ENCODE results near the gene GGT6.

GGT6 gene

DNA sequence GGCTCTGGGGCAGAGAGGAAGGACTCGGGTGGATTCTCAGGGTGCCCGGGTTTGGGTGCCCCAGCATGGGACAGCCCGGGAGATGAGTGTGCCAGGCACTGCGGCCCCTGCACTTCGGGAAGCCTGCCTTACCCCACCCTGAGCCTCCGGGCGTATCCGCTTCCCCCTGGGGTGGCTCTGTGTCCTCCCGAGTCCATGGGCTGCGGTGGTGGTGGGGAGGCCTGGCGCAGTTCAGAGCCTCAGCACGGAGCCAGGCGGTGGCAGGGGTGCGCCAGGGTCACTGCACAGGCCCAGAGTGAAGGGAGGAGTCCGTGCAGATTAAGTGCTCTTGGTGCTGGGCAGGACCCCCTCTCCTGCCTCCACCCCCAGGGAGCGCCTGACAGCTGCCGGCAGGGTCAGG, 25.9 kb downstream of the GGT6 start:
- Histone ChIP-seq H3K4me1 (ENCODE audit: control insufficient read depth, insufficient read depth, low read length) (peaks cover 18% of the 10 kb centered on the region), H3K27me3 (ENCODE audit: control insufficient read depth, insufficient read depth, low read length, poor library complexity, severe bottlenecking) (peaks cover 7% of the 10 kb centered on the region), H3K27ac (ENCODE audit: insufficient read depth, low read depth, low read length, poor library complexity, severe bottlenecking) (no peak overlapping the region), H3K4me3 (ENCODE audit: insufficient read depth, low read depth, low read length) (no peak overlapping the region), H3K36me3 (ENCODE audit: control insufficient read depth, insufficient read depth, low read length) (peaks cover 4% of the 10 kb centered on the region), H3K9me3 (ENCODE audit: control insufficient read depth, low read length) (no peaks in the 10 kb centered on the region)
- WGBS, 2 experiments: 82 to 88% methylated on average over 16 to 17 of the region's 17 CpGs

DNA sequence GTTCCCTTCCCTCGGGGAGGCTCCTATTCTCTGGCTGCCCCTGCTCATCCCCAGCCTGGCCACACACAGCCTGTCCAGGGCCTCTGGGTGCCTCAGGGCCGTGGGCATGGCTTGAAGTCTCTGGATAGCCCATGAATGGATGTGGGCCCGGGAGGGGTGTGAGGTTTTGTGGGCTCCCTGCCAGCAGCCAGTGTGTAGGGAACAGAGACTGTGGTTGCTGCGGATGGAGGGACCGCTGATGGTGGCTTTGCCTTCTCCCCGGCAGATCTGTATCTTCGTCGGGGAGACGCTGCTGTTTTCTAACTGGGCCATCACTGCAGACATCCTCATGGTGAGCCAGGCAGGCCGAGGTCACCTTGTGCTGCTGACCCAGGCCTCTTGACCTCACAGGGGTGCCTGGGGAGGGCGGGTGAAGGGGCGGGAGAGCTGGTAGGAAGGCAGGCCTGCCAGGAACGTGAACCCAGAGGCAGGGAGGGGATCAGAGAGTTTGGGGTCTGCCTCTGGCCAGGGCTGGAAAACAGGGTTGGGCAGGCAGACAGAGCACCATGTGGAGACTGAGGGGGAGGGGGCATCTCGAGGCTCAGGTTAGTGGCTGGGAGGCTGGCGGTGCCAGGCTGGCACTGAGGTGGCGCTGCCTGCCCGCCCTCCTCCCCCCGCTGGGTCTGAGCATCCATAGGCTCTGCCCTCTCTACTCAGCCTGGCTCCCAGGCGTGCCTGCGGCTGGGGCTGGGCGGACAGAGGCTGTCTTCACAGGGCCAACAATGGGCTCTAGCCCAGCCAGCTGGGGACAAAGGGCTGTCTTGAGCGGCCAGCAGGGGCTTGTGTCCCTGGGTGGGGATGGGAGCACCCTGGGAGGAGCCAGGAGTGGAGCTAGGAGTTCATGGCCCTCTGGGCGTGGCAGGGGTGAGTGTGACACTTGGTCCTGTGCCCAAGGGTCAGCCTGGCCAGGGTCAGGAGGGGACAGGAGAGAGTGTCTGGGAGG, 26.6 kb downstream of the GGT6 start:
- Histone ChIP-seq H3K4me3 (ENCODE audit: insufficient read depth, low read depth, low read length) (no peak overlapping the region), H3K9me3 (ENCODE audit: control insufficient read depth, low read length) (no peaks in the 10 kb centered on the region), H3K36me3 (ENCODE audit: control insufficient read depth, insufficient read depth, low read length) (peaks cover 4% of the 10 kb centered on the region), H3K27me3 (ENCODE audit: control insufficient read depth, insufficient read depth, low read length, poor library complexity, severe bottlenecking) (peaks cover 7% of the 10 kb centered on the region), H3K27ac (ENCODE audit: insufficient read depth, low read depth, low read length, poor library complexity, severe bottlenecking) (no peak overlapping the region), H3K4me1 (ENCODE audit: control insufficient read depth, insufficient read depth, low read length) (peaks cover 18% of the 10 kb centered on the region)
- WGBS, 2 experiments: 78 to 82% methylated on average over 23 of the region's 23 CpGs

DNA sequence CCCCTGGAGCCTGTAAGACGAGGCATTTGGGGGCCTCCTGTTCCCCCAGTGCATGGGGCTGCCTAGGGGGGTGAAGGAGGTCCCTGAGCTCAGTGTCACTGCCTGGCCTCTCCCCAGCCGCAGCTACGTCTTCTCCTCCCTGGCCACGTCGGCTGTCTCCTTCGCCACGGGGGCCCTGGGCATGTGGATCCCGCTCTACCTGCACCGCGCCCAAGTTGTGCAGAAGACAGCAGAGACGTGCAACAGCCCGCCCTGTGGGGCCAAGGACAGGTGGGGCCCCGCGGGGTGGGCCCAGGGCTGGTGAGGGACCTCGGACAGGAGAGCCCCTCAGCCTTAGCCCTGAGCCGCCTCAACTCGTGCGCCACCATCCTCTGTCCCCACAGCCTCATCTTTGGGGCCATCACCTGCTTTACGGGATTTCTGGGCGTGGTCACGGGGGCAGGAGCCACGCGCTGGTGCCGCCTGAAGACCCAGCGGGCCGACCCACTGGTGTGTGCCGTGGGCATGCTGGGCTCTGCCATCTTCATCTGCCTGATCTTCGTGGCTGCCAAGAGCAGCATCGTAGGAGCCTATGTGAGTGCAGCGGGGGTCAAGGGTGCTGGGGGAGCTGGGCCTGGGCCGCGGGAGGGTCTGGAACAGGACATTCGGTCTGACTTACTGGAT, 27.4 kb downstream of the GGT6 start:
- Histone ChIP-seq H3K4me1 (ENCODE audit: control insufficient read depth, insufficient read depth, low read length) (peaks cover 18% of the 10 kb centered on the region), H3K9me3 (ENCODE audit: control insufficient read depth, low read length) (no peaks in the 10 kb centered on the region), H3K36me3 (ENCODE audit: control insufficient read depth, insufficient read depth, low read length) (no peaks in the 10 kb centered on the region), H3K27me3 (ENCODE audit: control insufficient read depth, insufficient read depth, low read length, poor library complexity, severe bottlenecking) (peaks cover 7% of the 10 kb centered on the region), H3K27ac (ENCODE audit: insufficient read depth, low read depth, low read length, poor library complexity, severe bottlenecking) (no peak overlapping the region), H3K4me3 (ENCODE audit: insufficient read depth, low read depth, low read length) (no peak overlapping the region)
- WGBS, 2 experiments: 92% methylated on average over 33 of the region's 33 CpGs

DNA sequence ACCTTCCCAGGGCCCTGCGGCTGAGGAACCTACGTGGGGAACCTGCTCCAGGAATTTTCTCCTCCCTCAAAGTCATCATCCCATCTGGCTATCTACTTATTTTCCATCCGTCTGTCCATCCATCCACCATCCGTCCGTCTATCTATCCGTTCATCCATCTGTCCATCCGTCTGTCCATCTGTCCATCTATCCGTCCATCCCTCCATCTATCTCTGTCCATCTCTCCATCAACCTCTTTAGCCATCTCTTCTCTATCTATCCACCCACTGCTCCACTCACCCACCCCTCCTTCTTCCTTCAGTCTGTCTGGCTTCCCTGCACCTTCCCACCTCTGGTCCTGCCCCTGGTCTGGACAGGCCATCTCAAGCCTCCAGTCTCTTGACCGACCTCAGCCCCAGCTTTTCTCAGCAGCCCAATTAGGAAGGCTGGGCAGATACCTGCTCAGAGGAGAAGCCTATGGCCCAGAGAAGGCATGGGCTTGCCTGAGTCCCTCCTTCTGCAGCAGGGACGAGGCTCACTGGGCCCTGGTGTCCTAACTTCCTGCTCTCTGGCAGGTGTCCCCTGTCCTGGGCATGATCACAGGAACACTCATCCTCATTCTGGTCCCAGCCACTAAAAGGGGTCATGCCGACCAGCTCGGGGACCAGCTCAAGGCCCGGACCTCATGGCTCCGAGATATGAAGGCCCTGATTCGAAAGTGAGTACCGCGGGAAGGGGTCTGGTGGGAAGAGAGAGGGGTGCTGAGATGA, 28.2 kb downstream of the GGT6 start:
- Histone ChIP-seq H3K4me3 (ENCODE audit: insufficient read depth, low read depth, low read length) (no peak overlapping the region), H3K4me1 (ENCODE audit: control insufficient read depth, insufficient read depth, low read length) (peaks cover 26% of the 10 kb centered on the region), H3K36me3 (ENCODE audit: control insufficient read depth, insufficient read depth, low read length) (no peaks in the 10 kb centered on the region), H3K27me3 (ENCODE audit: control insufficient read depth, insufficient read depth, low read length, poor library complexity, severe bottlenecking) (peaks cover 7% of the 10 kb centered on the region), H3K27ac (ENCODE audit: insufficient read depth, low read depth, low read length, poor library complexity, severe bottlenecking) (no peak overlapping the region), H3K9me3 (ENCODE audit: control insufficient read depth, low read length) (no peaks in the 10 kb centered on the region)
- WGBS, 2 experiments: 93 to 94% methylated on average over 17 of the region's 17 CpGs

DNA sequence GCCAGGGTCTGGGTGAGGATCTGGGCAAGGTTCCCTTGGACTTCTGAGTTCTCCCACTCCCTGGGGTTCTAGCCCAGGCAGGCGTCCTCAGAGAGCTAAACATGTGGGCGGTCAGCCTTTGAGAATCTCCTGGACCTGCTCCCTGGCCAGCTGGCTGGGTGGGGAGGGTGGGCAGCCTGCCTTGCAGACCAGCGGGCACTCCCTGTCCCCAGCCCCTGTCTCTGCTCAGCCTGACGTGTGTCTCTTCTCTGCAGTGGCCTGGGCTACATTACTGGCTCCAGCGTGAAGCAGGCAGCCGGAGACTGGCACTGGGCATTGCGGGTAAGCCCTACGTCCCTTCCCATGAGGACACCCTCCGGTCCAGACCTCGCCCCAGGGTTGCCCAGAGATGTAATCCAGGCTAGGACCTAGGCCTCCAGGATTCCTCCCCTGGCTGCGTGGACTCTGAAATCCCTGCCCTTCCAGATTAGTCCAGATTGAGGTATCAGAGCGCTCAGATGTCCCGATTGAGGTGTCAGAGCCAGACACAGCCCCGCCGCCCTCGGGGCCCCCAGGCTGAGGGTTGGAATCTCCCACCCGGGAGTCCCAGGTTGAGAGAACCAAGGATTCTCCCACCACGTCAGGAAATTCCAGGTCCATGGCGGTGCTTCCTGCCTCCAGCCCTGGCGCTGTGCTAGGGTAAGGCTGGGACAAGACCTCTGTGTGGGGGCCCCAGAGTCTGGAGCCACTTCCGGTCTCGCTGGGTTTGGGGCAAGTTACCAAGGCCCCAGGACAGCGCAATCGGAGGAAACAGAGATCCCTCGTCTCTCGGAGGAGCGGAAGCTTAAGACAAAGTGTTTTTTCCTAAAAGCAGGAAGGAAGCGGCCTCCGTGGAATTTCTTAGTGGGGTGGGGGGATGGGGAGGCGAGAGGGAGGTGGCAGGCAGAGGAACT, 29.3 kb downstream of the GGT6 start:
- 80 to 82% methylated on average over 30 of the region's 30 CpGs for WGBS, 2 experiments
- H3K4me3 ChIP-seq (ENCODE audit: insufficient read depth, low read depth, low read length): no peak overlapping the region
- no peaks in the 10 kb centered on the region for H3K9me3 ChIP-seq (ENCODE audit: control insufficient read depth, low read length)
- H3K36me3 ChIP-seq (ENCODE audit: control insufficient read depth, insufficient read depth, low read length): no peaks in the 10 kb centered on the region
- no peak overlapping the region for H3K27ac ChIP-seq (ENCODE audit: insufficient read depth, low read depth, low read length, poor library complexity, severe bottlenecking)
- H3K27me3 ChIP-seq (ENCODE audit: control insufficient read depth, insufficient read depth, low read length, poor library complexity, severe bottlenecking): peaks cover 7% of the 10 kb centered on the region
- peaks cover 25% of the 10 kb centered on the region for H3K4me1 ChIP-seq (ENCODE audit: control insufficient read depth, insufficient read depth, low read length)

DNA sequence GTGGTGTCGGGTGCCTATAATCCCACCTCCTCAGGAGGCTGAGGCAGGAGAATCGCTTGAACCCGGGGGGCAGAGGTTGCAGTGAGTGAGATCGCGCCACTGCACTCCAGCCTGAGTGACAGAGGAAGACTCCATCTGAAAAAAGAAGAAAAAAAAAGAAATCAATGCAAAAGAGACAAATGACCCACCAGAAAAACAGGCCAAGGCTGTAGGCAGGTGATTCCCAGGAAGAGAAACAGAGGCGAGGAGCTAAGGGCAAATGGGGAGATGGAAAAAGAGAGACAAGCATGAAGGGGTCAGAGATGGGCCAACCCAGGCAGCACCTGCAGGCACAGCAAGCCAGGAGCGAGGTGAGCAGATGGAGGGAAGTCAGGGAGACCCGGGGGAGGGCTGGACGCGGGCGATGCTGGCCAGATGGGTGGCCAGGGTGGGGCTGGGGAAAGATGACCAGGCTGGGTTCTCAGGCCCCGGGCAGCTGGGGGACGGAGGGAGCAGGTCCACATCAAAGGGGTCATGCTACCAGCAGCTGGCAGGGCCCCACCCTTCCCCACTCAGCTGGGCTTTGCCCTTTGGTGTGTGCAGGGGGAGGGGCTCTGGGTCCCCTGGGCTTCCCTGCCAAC, 30.7 kb downstream of the GGT6 start:
- 82 to 86% methylated on average over 13 of the region's 13 CpGs for WGBS, 2 experiments
- peak overlapping the region; percentile 2 for H3K27ac ChIP-seq (ENCODE audit: insufficient read depth, low read depth, low read length, poor library complexity, severe bottlenecking)
- H3K4me3 ChIP-seq (ENCODE audit: insufficient read depth, low read depth, low read length): no peak overlapping the region

DNA sequence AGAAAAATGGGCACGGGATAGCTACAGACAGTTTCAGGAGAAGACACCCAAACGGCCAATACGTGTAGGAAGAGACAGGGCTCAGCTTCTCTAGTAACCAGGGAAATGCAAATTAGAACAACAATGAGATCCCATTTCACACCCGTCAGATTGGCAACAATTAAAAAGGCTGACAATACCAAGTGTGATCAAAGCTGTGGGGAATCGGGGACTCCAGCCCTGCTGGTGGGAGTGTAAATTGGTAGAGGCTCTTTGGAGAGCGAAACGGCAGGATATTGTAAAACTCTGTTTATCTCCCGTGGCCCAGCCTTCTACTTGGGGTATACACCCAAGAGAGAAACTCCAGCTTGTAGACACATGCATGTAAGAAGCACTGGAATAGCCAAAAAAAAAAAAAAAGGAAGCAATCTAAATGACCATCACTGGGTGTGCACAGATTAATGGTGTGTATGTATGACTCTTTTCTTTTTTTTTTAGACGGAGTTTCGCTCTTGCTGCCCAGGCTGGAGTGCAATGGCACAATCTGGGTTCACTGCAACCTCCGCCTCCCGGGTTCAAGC, 32.7 kb downstream of the GGT6 start:
- Histone ChIP-seq H3K27me3 (ENCODE audit: control insufficient read depth, insufficient read depth, low read length, poor library complexity, severe bottlenecking) (peaks cover 7% of the 10 kb centered on the region), H3K9me3 (ENCODE audit: control insufficient read depth, low read length) (no peaks in the 10 kb centered on the region), H3K36me3 (ENCODE audit: control insufficient read depth, insufficient read depth, low read length) (no peaks in the 10 kb centered on the region), H3K4me3 (ENCODE audit: insufficient read depth, low read depth, low read length) (no peak overlapping the region), H3K27ac (ENCODE audit: insufficient read depth, low read depth, low read length, poor library complexity, severe bottlenecking) (no peak overlapping the region), H3K4me1 (ENCODE audit: control insufficient read depth, insufficient read depth, low read length) (peaks cover 15% of the 10 kb centered on the region)
- WGBS, 2 experiments: 52 to 57% methylated on average over 12 of the region's 12 CpGs

More for the DNA sequence above, 30.7 kb downstream of the GGT6 start:
- peaks cover 25% of the 10 kb centered on the region for H3K4me1 ChIP-seq (ENCODE audit: control insufficient read depth, insufficient read depth, low read length)
- H3K9me3 ChIP-seq (ENCODE audit: control insufficient read depth, low read length): no peaks in the 10 kb centered on the region
- H3K27me3 ChIP-seq (ENCODE audit: control insufficient read depth, insufficient read depth, low read length, poor library complexity, severe bottlenecking): peaks cover 7% of the 10 kb centered on the region
- no peaks in the 10 kb centered on the region for H3K36me3 ChIP-seq (ENCODE audit: control insufficient read depth, insufficient read depth, low read length)

DNA sequence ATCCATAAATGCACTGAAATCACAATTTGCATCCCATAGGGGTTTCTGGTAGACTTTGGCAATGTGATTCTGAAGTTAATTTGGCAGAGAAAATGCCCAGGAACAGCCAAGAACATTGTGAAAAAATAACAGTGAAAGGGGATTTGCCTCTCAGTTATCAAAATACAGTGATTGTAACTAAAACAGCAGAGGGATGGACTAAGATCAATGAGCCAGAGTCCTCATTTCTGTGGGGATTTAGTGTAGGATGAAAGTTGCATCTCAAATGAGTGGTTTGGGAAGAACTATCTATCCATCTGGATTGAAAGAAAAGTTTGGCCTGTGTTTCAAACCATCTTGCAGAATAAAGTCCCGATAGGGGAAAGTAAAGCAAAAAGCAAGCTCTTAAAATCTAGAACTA, 33.2 kb downstream of the GGT6 start:
- H3K9me3 ChIP-seq (ENCODE audit: control insufficient read depth, low read length): no peaks in the 10 kb centered on the region
- no peak overlapping the region for H3K4me3 ChIP-seq (ENCODE audit: insufficient read depth, low read depth, low read length)
- H3K4me1 ChIP-seq (ENCODE audit: control insufficient read depth, insufficient read depth, low read length): peaks cover 15% of the 10 kb centered on the region
- 88% methylated on average over 1 of the region's 1 CpG; no CpG with 5 or more reads in 1 of the 2 experiments for WGBS, 2 experiments
- peaks cover 7% of the 10 kb centered on the region for H3K27me3 ChIP-seq (ENCODE audit: control insufficient read depth, insufficient read depth, low read length, poor library complexity, severe bottlenecking)
- H3K27ac ChIP-seq (ENCODE audit: insufficient read depth, low read depth, low read length, poor library complexity, severe bottlenecking): no peak overlapping the region
- H3K36me3 ChIP-seq (ENCODE audit: control insufficient read depth, insufficient read depth, low read length): no peaks in the 10 kb centered on the region
